A673 (cell line): ENCODE measurements around the gene PRKAR2B. TPM values are rescaled to one million over a fixed set of nuclear protein-coding genes. Genes with fewer than 3 reads are reported as not detected.

Experiments
- BruUV-seq: library from RNA; stranded (reverse); fragments of 400-500 nt; replicated peaks from 2 replicates; lab custom pipeline; 2021; lab: Mats Ljungman, UMichigan
- CTCF ChIA-PET: fragments of 300-600 bp; sonication (Branson Sonifier 250); formaldehyde crosslinking; loops from one replicate; lab custom pipeline; 2022; ENCODE audit warnings: antibody characterized with exemption; lab: Charles Lee
- POLR2A ChIA-PET: fragments of 300-600 bp; sonication (Branson Sonifier 250); formaldehyde crosslinking; loops from one replicate; lab custom pipeline; 2022; ENCODE audit warnings: antibody characterized with exemption; ENCODE audit not compliant: low non-redundant PET; lab: Charles Lee
- DNase-seq: peaks from one replicate; pipeline ENCODE4 v3.0.0-alpha.2; 2015; ENCODE audit warnings: low spot score
- H3K27ac ChIP-seq: fragments of 200-600 bp; sonication (generic); 2 replicates; pipeline ENCODE4 v1.5.1; 2016; ENCODE audit warnings: mixed run types, low read depth, mild to moderate bottlenecking, mixed read lengths, antibody characterized with exemption, low read length; ENCODE audit not compliant: poor library complexity, severe bottlenecking
- H3K27me3 ChIP-seq: fragments of 200-600 bp; sonication (generic); replicated peaks from 2 replicates; pipeline ENCODE4 v1.6.1; 2017; ENCODE audit warnings: mixed run types, low read depth, mild to moderate bottlenecking, mixed read lengths, antibody characterized with exemption, low read length; ENCODE audit not compliant: insufficient read depth, poor library complexity
- H3K36me3 ChIP-seq: fragments of 200-600 bp; sonication (generic); 2 replicates; pipeline ENCODE4 v1.6.1; 2016; ENCODE audit warnings: mixed run types, mild to moderate bottlenecking, mixed read lengths, antibody characterized with exemption, low read length; ENCODE audit not compliant: insufficient read depth, poor library complexity, severe bottlenecking
- H3K4me1 ChIP-seq: fragments of 200-600 bp; sonication (generic); 2 replicates; pipeline ENCODE4 v1.6.1; 2017; ENCODE audit warnings: mixed run types, mild to moderate bottlenecking, mixed read lengths, antibody characterized with exemption, low read length; ENCODE audit not compliant: insufficient read depth, poor library complexity, severe bottlenecking
- H3K4me3 ChIP-seq: fragments of 200-600 bp; sonication (generic); 2 replicates; pipeline ENCODE4 v1.5.1; 2016; ENCODE audit warnings: low read depth, mixed run types, mild to moderate bottlenecking, mixed read lengths, low read length; ENCODE audit not compliant: poor library complexity, severe bottlenecking
- H3K9me3 ChIP-seq: fragments of 200-600 bp; sonication (generic); 2 replicates; pipeline ENCODE4 v1.6.1; 2016; ENCODE audit warnings: mixed run types, low read depth, mild to moderate bottlenecking, mixed read lengths, antibody characterized with exemption, low read length; ENCODE audit not compliant: poor library complexity, severe bottlenecking
- EZH2 ChIP-seq: fragments of 200-600 bp; sonication (generic); IDR thresholded peaks from 2 replicates; pipeline ENCODE4 v1.6.1; 2017; ENCODE audit warnings: borderline replicate concordance, low read depth, mild to moderate bottlenecking, mixed read lengths, antibody characterized with exemption, low read length; ENCODE audit not compliant: poor library complexity, severe bottlenecking
- intact Hi-C: fragments of 100-400 bp; cut with micrococcal nuclease; formaldehyde crosslinking; loops from one replicate; pipeline ENCODE4 v1.10.0; 2022; ENCODE audit not compliant: unreplicated experiment
- total RNA-seq: library from RNA; stranded (reverse); gene quantifications from 2 replicates; pipeline ENCODE4 v1.2.3, GENCODE V29; 2021
- TF ChIP-seq, protein P1 (sequence below): fragments of 300-800, 200-600 bp; sonication (generic); conservative IDR thresholded peaks from 2 replicates; pipeline ENCODE4 v1.5.1; 2017; ENCODE audit warnings: low read depth, mild to moderate bottlenecking, antibody characterized with exemption, low read length, moderate library complexity, mixed read lengths

PRKAR2B gene
- total RNA-seq, 1 experiment from 2014 or later = 4.8 TPM

DNA sequence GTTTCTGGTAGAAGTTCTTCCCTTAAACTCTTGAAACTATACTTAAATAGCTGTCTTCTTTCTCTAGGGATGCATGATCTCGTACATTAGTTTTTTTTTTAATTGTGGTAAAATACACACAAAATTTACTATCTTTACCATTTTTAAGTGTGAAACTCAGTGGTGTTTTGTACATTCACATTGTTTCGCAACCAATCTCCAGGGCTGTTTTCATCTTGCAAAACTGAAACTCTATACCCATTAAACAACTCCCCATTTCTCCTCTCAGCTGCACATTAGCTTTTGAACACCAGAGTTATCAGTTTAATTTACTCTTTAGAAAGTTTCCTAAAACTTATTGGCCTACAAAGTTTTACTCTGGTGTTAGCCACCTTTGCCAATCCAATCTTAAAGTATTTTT is 45.5 kb upstream of the PRKAR2B start:
- no TSS peak for BruUV-seq
- DNase-seq = no peak
- H3K9me3 ChIP-seq = no peaks in the 10 kb centered on the region
- no peak overlapping the region for H3K4me3 ChIP-seq
- no peaks in the 10 kb centered on the region for H3K27me3 ChIP-seq
- H3K36me3 ChIP-seq = no peaks in the 10 kb centered on the region
- TF ChIP-seq, protein P1, sequence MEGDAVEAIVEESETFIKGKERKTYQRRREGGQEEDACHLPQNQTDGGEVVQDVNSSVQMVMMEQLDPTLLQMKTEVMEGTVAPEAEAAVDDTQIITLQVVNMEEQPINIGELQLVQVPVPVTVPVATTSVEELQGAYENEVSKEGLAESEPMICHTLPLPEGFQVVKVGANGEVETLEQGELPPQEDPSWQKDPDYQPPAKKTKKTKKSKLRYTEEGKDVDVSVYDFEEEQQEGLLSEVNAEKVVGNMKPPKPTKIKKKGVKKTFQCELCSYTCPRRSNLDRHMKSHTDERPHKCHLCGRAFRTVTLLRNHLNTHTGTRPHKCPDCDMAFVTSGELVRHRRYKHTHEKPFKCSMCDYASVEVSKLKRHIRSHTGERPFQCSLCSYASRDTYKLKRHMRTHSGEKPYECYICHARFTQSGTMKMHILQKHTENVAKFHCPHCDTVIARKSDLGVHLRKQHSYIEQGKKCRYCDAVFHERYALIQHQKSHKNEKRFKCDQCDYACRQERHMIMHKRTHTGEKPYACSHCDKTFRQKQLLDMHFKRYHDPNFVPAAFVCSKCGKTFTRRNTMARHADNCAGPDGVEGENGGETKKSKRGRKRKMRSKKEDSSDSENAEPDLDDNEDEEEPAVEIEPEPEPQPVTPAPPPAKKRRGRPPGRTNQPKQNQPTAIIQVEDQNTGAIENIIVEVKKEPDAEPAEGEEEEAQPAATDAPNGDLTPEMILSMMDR = no peak
- H3K4me1 ChIP-seq = no peaks in the 10 kb centered on the region
- CTCF ChIA-PET = no interaction called here
- intact Hi-C loops = no loop called here
- no peak overlapping the region for H3K27ac ChIP-seq
- POLR2A ChIA-PET = no interaction called here

GRCh38 chr7:107001490-107001889 is 43.0 kb upstream of the PRKAR2B start:
- CTCF ChIA-PET = interaction anchor here (0.5 to 0.7 kb wide), 2 partner anchors 40 to 683 kb away, joined by 3 to 7 read pairs; no protein-coding TSS in a partner anchor
- BruUV-seq = no TSS peak
- no peaks in the 10 kb centered on the region for H3K27me3 ChIP-seq
- TF ChIP-seq EZH2 = no peak
- TF ChIP-seq, protein P1 = no peak
- H3K36me3 ChIP-seq = no peaks in the 10 kb centered on the region
- intact Hi-C loops = no loop called here
- no peaks in the 10 kb centered on the region for H3K4me1 ChIP-seq
- H3K9me3 ChIP-seq = no peaks in the 10 kb centered on the region
- H3K4me3 ChIP-seq = no peak overlapping the region
- POLR2A ChIA-PET = no interaction called here
- no peak overlapping the region for H3K27ac ChIP-seq
- DNase-seq = no peak

GRCh38 chr7:107002126-107002525 is 42.4 kb upstream of the PRKAR2B start:
- DNase-seq = no peak
- no TSS peak for BruUV-seq
- H3K27me3 ChIP-seq = no peaks in the 10 kb centered on the region
- no peaks in the 10 kb centered on the region for H3K9me3 ChIP-seq
- ChIA-PET POLR2A (no interaction called here), CTCF (no interaction called here)
- no peaks in the 10 kb centered on the region for H3K4me1 ChIP-seq
- H3K36me3 ChIP-seq = no peaks in the 10 kb centered on the region
- no peak overlapping the region for H3K27ac ChIP-seq
- no peak for TF ChIP-seq EZH2
- TF ChIP-seq, protein P1 = no peak
- H3K4me3 ChIP-seq = no peak overlapping the region
- intact Hi-C loops = no loop called here
